Stimulated activated CD4-positive, alpha-beta T cell treated with anti-CD3 and anti-CD28 coated beads, Interleukin-15, amount 100 ng/mL, for 24 hours (primary cell): ENCODE measurements around the gene FEM1C.

Experiments used
- DNase-seq: peaks from one replicate; pipeline ENCODE4 v3.0.0-alpha.2; 2020

FEM1C gene, protein sequence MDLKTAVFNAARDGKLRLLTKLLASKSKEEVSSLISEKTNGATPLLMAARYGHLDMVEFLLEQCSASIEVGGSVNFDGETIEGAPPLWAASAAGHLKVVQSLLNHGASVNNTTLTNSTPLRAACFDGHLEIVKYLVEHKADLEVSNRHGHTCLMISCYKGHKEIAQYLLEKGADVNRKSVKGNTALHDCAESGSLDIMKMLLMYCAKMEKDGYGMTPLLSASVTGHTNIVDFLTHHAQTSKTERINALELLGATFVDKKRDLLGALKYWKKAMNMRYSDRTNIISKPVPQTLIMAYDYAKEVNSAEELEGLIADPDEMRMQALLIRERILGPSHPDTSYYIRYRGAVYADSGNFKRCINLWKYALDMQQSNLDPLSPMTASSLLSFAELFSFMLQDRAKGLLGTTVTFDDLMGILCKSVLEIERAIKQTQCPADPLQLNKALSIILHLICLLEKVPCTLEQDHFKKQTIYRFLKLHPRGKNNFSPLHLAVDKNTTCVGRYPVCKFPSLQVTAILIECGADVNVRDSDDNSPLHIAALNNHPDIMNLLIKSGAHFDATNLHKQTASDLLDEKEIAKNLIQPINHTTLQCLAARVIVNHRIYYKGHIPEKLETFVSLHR

GRCh38 chr5:115544436-115545350 lies at the start of gene FEM1C:
TSS of gene FEM1C (minus strand) at chr5:115544775. CDS start at chr5:115543493, 1,282 bp downstream.
- DNase-seq: peak; percentile 99

- no peak for DNase-seq
These were observed 44.5 kb upstream of the FEM1C start for GRCh38 chr5:115589043-115589442.

DNA sequence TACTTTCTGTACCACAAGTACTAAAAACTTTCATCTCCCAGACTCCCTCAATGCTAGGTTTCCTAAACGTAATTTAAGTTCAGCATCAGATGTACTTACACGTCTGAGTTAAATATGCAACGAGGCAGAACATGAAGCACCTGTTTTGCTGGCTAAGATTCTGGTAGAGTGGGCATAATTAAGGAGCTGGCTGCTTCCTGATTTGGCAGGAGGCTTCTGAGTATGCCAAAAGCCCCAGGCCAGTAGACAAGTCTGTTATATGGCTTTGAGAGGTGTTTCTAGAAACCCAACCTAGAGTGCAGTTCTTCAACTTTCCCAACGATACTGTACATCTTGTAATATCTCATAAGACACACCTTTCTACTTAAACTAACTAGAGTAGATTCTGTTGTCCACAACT lies 44.1 kb upstream of the FEM1C start:
- no peak for DNase-seq

- no peak for DNase-seq
These were observed 42.1 kb upstream of the FEM1C start for GRCh38 chr5:115586525-115587146.

DNA sequence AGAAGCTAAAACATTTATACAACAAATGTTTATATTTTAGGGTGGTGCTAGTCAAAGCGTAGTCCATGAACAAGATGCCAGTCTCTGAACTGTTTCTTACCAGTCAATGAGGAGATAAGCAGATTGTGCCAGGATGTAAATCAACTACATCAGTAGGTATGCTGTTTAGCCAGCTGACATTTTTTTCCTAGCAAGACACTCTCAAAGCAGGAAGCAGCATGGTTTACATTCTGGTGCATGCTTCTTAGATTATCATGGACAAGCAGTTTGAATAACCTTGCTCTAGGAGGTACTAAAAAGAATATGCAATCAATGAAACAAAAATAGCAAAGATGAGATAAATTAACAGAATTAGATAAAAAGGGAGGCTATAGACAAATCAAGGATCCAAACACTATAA lies 40.7 kb upstream of the FEM1C start:
- no peak for DNase-seq

- no peak for DNase-seq
These were observed 39.9 kb upstream of the FEM1C start for GRCh38 chr5:115584501-115584900.

DNA sequence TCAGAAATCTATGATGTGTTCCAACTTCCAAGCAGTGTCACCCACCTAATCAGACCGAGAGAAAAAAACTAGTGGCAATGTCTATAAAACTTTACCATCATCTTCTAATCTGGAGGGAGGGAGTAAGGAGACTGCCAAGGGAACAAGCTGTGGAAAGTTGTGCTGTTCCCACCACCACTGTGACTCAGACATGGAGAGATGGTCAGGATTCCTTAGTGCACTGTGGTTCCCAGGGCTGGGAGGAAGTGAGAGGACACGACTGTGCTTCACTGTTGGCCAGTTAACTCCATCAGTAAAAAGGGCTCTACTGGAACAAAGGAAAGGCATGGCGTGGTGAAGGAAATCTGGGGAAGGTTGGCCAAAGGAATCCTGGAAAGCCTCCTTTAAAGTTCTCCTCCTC lies 38.9 kb upstream of the FEM1C start:
- no peak for DNase-seq

GRCh38 chr5:115580941-115581340 lies 36.4 kb upstream of the FEM1C start:
- DNase-seq: no peak

- DNase-seq: no peak
These were observed 35.2 kb upstream of the FEM1C start for GRCh38 chr5:115579747-115580173.

GRCh38 chr5:115579216-115579615 lies 34.6 kb upstream of the FEM1C start:
- no peak for DNase-seq

GRCh38 chr5:115578657-115579056 lies 34.1 kb upstream of the FEM1C start:
- no peak for DNase-seq

DNA sequence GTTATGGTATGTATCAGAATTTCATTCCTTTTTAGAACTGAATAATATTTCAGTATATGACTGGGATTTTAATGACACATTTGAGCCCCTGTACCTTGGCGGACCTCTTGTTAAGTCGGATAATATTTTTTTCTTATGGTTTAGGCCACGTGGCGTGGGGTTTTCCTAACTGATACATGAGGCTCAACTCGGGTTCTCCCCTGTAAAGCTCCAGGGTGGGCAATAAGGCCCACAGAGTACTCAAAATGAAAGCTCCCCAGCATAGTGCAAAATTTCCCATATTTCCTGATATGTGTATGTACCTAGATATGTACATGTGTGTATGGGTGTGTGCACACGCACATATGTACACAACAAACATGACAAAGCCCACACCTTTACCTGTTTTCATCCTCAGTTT lies 33.2 kb upstream of the FEM1C start:
- no peak for DNase-seq

- no peak for DNase-seq
These were observed 32.8 kb upstream of the FEM1C start for GRCh38 chr5:115577329-115577728.

GRCh38 chr5:115575167-115576070 lies 30.8 kb upstream of the FEM1C start:
- no peak for DNase-seq

DNA sequence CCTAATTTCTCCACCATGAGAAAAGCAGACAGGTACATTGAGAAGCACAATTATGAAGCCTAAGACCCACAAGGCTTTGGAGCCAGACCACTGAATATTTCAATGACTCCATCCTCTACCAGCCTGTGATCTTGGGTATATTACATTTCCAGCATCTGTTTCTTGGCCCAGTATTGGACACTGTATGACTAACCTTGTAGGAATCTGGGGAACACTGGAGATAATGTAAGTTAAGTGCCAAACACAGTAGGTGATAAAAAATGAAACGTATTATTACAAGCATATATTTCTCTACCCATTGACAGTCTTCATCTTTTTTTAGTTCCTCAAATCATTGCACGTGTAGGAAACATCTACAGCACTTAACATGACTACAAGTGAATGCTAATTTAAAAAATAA lies 28.6 kb upstream of the FEM1C start:
- no peak for DNase-seq

DNA sequence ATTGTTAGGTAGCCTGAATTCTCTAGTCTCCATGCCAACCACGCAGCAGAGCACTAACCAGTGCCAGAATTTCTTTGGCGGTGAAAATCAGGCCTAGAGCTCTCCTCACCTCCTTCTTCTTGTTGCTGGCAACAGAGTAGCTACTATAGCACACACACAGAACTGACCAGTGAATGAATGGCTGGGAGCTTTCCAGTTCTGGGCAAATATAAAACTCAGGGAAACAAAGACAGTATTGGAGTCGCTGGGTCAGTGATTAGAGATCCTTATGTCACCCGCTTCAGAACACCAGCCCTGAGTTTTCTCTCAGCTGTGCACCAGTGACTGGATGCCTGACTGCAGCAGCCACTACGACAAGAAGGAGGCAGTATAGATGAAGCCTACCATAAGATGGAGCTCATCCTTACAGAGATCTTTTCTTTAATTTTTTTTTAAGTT lies 26.9 kb upstream of the FEM1C start:
- no peak for DNase-seq

GRCh38 chr5:115568668-115569067 lies 24.1 kb upstream of the FEM1C start:
- no peak for DNase-seq

- DNase-seq: no peak
These were observed 20.7 kb upstream of the FEM1C start for GRCh38 chr5:115565233-115565632.

- DNase-seq: no peak
These were observed 16.6 kb upstream of the FEM1C start for GRCh38 chr5:115561176-115561575.

DNA sequence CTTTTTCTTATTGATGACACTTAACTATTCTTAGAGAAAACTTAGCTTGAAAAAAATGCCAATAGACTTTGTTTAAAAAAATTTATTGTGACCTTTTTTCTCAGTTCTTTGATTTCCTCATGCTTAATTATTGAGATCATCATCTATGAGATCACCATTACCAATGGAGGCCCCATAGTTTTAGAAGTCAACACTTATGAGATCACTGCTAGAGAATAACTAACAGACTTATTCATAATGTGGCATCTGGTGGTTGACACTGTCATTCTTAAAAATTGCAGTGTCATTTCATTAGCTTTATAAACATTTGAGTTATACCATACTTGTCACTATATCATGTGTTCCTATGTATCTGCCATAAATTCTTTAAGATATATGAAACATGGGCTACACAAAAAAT lies 14.9 kb upstream of the FEM1C start:
- DNase-seq: no peak

DNA sequence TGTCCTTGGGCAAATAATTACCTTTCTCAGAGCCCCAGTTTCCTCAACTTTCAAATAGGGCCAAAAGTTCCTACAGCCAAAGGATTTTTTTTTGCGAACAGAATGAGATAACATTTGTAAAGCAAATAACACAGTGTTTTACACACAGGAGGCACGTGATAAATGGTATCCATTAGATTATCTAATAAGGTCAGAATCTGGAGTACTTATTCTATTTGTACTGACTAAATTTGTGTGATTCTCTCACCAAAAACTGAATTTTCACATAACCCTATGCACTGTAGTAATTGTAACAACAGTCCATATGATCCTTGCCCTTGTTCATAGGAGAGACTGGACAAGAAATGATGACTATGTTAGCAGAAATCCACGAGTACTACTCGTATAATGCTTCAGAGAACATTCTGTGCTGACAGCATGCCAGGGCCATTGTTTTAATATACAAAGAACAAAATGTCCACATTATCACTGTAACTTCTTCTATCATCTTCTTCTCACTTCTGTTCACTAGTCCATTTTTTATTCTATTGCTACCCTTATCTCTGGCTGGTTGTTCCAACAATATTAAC lies 13.9 kb upstream of the FEM1C start:
- DNase-seq: no peak
